H1 (cell line): Measurements from ENCODE around the gene KIAA0930. TPM values are rescaled to one million over a fixed set of nuclear protein-coding genes. Genes with fewer than 3 reads are reported as not detected.

Experiments
- CTCF ChIA-PET: fragments of 300-600 bp; sonication (Branson Sonifier 250); formaldehyde crosslinking; loops from one replicate; lab custom pipeline; 2021; ENCODE audit not compliant: partially characterized antibody; lab: Charles Lee
- POLR2A ChIA-PET: fragments of 300-600 bp; sonication (Branson Sonifier 250); formaldehyde crosslinking; loops from one replicate; lab custom pipeline; 2021; ENCODE audit warnings: inconsistent platforms; ENCODE audit not compliant: partially characterized antibody; lab: Charles Lee
- DNase-seq, 2 experiments: peaks; one replicate each; pipeline versions ENCODE4 v3.0.0 to v3.0.0-alpha.2; 2010 to 2022; ENCODE audit warnings: low spot score in 2 of 2, low read depth in 1 of 2, mixed read lengths in 1 of 2
- FAIRE-seq: peaks from 2 replicates; lab custom pipeline; 2011; peaks lifted over from hg19 to GRCh38; lab: Jason Lieb, UNC
- H2AFZ ChIP-seq: 2 replicates; pipeline ENCODE4 v1.8.1; 2012; ENCODE audit warnings: low read length, inconsistent platforms
- H2AK5ac ChIP-seq: 2 replicates; pipeline ENCODE4 v1.6.1; 2013; ENCODE audit warnings: low read depth, low read length
- H2BK120ac ChIP-seq: replicated peaks from 2 replicates; pipeline ENCODE3; 2013; ENCODE audit warnings: low read depth, low read length, inconsistent platforms
- H2BK12ac ChIP-seq: 2 replicates; pipeline ENCODE4 v1.6.1; 2013; ENCODE audit warnings: low read depth, low read length
- H2BK15ac ChIP-seq: 2 replicates; pipeline ENCODE4 v1.6.1; 2013; ENCODE audit warnings: low read length
- H2BK20ac ChIP-seq: 2 replicates; pipeline ENCODE4 v1.6.1; 2013; ENCODE audit warnings: low read length
- H2BK5ac ChIP-seq: 2 replicates; pipeline ENCODE4 v1.6.1; 2013; ENCODE audit warnings: low read depth, low read length
- H3K14ac ChIP-seq: 2 replicates; pipeline ENCODE4 v1.6.1; 2013; ENCODE audit warnings: inconsistent platforms; ENCODE audit not compliant: insufficient read length
- H3K18ac ChIP-seq: 2 replicates; pipeline ENCODE4 v1.6.1; 2013; ENCODE audit warnings: low read length; ENCODE audit errors: extremely low read depth
- H3K23ac ChIP-seq: 2 replicates; pipeline ENCODE4 v1.6.1; 2013; ENCODE audit warnings: inconsistent platforms; ENCODE audit not compliant: insufficient read length
- H3K23me2 ChIP-seq: 2 replicates; pipeline ENCODE4 v1.6.1; 2013; ENCODE audit warnings: low read depth, low read length
- H3K27ac ChIP-seq: 2 replicates; pipeline ENCODE4 v1.6.1; 2011; ENCODE audit warnings: low read depth, low read length, inconsistent platforms
- H3K27me3 ChIP-seq, 4 experiments: replicated peaks in 1 of 4; 1 replicate in 1 of 4; 2 replicates in 3 of 4; pipeline versions ENCODE4 v1.6.1 to v1.8.1; 2011 to 2013; ENCODE audit warnings: low read length in 3 of 4, mild to moderate bottlenecking in 3 of 4, inconsistent platforms in 2 of 4, mixed read lengths in 2 of 4, moderate library complexity in 1 of 4; ENCODE audit not compliant: control insufficient read depth in 3 of 4, insufficient read depth in 3 of 4; ENCODE audit errors: extremely low read depth in 1 of 4
- H3K36me3 ChIP-seq, 4 experiments: 2 replicates each; pipeline versions ENCODE4 v1.6.1 to v1.8.1; 2011 to 2013; ENCODE audit warnings: mild to moderate bottlenecking in 4 of 4, low read length in 3 of 4, moderate library complexity in 2 of 4, control low read depth in 1 of 4, inconsistent platforms in 1 of 4; ENCODE audit not compliant: insufficient read depth in 4 of 4, control insufficient read depth in 2 of 4
- H3K4ac ChIP-seq: replicated peaks from 2 replicates; pipeline ENCODE3; 2013; ENCODE audit warnings: low read length, low read depth, mixed read lengths, inconsistent platforms; ENCODE audit not compliant: insufficient read length
- H3K4me1 ChIP-seq, 4 experiments: replicated peaks in 1 of 4; 1 replicate in 1 of 4; 2 replicates in 3 of 4; pipeline versions ENCODE4 v1.6.1 to v1.8.1; 2011 to 2013; ENCODE audit warnings: low read length in 3 of 4, inconsistent platforms in 2 of 4, mixed read lengths in 1 of 4; ENCODE audit not compliant: insufficient read depth in 4 of 4, control insufficient read depth in 3 of 4
- H3K4me2 ChIP-seq, 2 experiments: 2 replicates each; pipeline versions ENCODE4 v1.6.1 to v1.8.1; 2011 to 2013; ENCODE audit warnings: low read depth in 2 of 2, low read length in 2 of 2, control low read depth in 1 of 2, inconsistent platforms in 1 of 2, mild to moderate bottlenecking in 1 of 2; ENCODE audit not compliant: insufficient read depth in 1 of 2
- H3K4me3 ChIP-seq, 4 experiments: fragments of 200-600, 300-600 bp in 1 of 4; sonication (generic), shearing (Covaris generic), sonication (Bioruptor Twin) in 1 of 4; 2 replicates each; pipeline versions ENCODE4 v1.5.1 to v1.8.1; 2011 to 2016; ENCODE audit warnings: low read length in 4 of 4, low read depth in 3 of 4, control low read depth in 2 of 4, inconsistent platforms in 2 of 4, mild to moderate bottlenecking in 2 of 4, mixed read lengths in 1 of 4, moderate library complexity in 1 of 4; ENCODE audit not compliant: insufficient read depth in 2 of 4; ENCODE audit errors: extremely low read depth in 1 of 4
- H3K56ac ChIP-seq: replicated peaks from 2 replicates; pipeline ENCODE3; 2013; ENCODE audit warnings: low read depth, mild to moderate bottlenecking, mixed read lengths, low read length, inconsistent platforms; ENCODE audit not compliant: insufficient read length
- H3K79me1 ChIP-seq: 2 replicates; pipeline ENCODE4 v1.6.1; 2013; ENCODE audit warnings: low read depth, low read length, control low read depth
- H3K79me2 ChIP-seq, 2 experiments: 2 replicates each; pipeline versions ENCODE4 v1.6.1 to v1.8.1; 2012 to 2013; ENCODE audit warnings: low read length in 2 of 2, mild to moderate bottlenecking in 2 of 2, inconsistent platforms in 1 of 2; ENCODE audit not compliant: insufficient read depth in 2 of 2, control insufficient read depth in 1 of 2
- H3K9ac ChIP-seq, 4 experiments: replicated peaks in 1 of 4; 1 replicate in 1 of 4; 2 replicates in 3 of 4; pipeline versions ENCODE4 v1.6.1 to v1.8.1; 2011 to 2013; ENCODE audit warnings: low read depth in 3 of 4, low read length in 3 of 4, control low read depth in 2 of 4, mild to moderate bottlenecking in 2 of 4, moderate library complexity in 2 of 4, inconsistent platforms in 1 of 4; ENCODE audit errors: extremely low read depth in 1 of 4
- H3K9me3 ChIP-seq, 2 experiments: 2 replicates each; pipeline versions ENCODE4 v1.6.1 to v1.8.1; 2012 to 2013; ENCODE audit warnings: mild to moderate bottlenecking in 2 of 2, moderate library complexity in 2 of 2, control low read depth in 1 of 2, inconsistent platforms in 1 of 2, low read depth in 1 of 2, low read length in 1 of 2, mixed read lengths in 1 of 2; ENCODE audit not compliant: insufficient read depth in 2 of 2
- H4K20me1 ChIP-seq, 2 experiments: replicated peaks in 1 of 2; 2 replicates each; pipeline versions ENCODE3 to v1.8.1; 2011 to 2013; ENCODE audit warnings: inconsistent platforms in 2 of 2, low read length in 2 of 2, mild to moderate bottlenecking in 1 of 2; ENCODE audit not compliant: insufficient read depth in 2 of 2, control insufficient read depth in 1 of 2
- H4K5ac ChIP-seq: 2 replicates; pipeline ENCODE4 v1.6.1; 2013; ENCODE audit warnings: low read length, low read depth, mixed read lengths, inconsistent platforms; ENCODE audit not compliant: insufficient read length
- H4K8ac ChIP-seq: 2 replicates; pipeline ENCODE4 v1.8.0; 2013; ENCODE audit warnings: mild to moderate bottlenecking, moderate library complexity, low read length, inconsistent platforms; ENCODE audit not compliant: insufficient read depth; ENCODE audit errors: extremely low read depth
- H4K91ac ChIP-seq: replicated peaks from 2 replicates; pipeline ENCODE3; 2013; ENCODE audit warnings: low read length, mixed read lengths, inconsistent platforms; ENCODE audit not compliant: insufficient read length
- BACH1 ChIP-seq: IDR thresholded peaks from 2 replicates; pipeline ENCODE4 v1.6.1; 2012; ENCODE audit warnings: low read length, improper control_type of control experiment
- SAP30 ChIP-seq: fragments of 300-600 bp; sonication (generic); IDR thresholded peaks from 2 replicates; pipeline ENCODE4 v1.7.1; 2012; ENCODE audit warnings: low read length, moderate library complexity, mild to moderate bottlenecking, inconsistent platforms; ENCODE audit not compliant: insufficient read depth, insufficient replicate concordance
- WGBS, 2 experiments: shearing (Covaris generic) in 1 of 2; methylation state at CpG; one replicate each; pipeline versions ENCODE4 v1.1.6 to v1.1.7; 2013 to 2015; ENCODE audit warnings: low lambda C conversion rate in 2 of 2, mixed read lengths in 2 of 2, inconsistent platforms in 1 of 2, low coverage in 1 of 2, missing lambda C conversion rate in 1 of 2; ENCODE audit not compliant: insufficient replicate concordance in 2 of 2, insufficient coverage in 1 of 2, insufficient read length in 1 of 2; ENCODE audit errors: extremely low coverage in 1 of 2, missing lambda C conversion rate in 1 of 2; 5-methylcytosine and 5-hydroxymethylcytosine counted together
- polyA plus RNA-seq, 7 experiments: library from polyadenylated mRNA; depleted of rRNA in 3 of 7; stranded (reverse) in 5 of 7; unstranded in 2 of 7; fragments of >200 nt in 5 of 7; fragments of 200-250 nt in 2 of 7; gene quantifications; 1 replicate in 5 of 7; 2 replicates in 1 of 7; 4 replicates in 1 of 7; pipeline versions ENCODE4 v1.2.1 to v1.2.3, GENCODE V29; 2011 to 2013; ENCODE audit warnings: missing spikeins in 2 of 7, mixed read lengths in 2 of 7
- total RNA-seq: library from RNA; stranded (reverse); fragmentation: NEBNext Ultra II Directional; extraction: Animal tissue kit (Norgen Biotek cat#: 25700); gene quantifications from 2 replicates; pipeline ENCODE4 v1.2.1, GENCODE V29; 2021

Gene KIAA0930
- total and polyA plus RNA-seq, 2 of the 8 experiments (the other 6 are each of a cell fraction or from before 2014, with no cell fraction given) = 61.9 to 66.1 TPM

- H4K20me1 ChIP-seq = peaks cover 7 to 10% of the 10 kb centered on the region in 2 experiments
- H3K36me3 ChIP-seq = peaks cover 24 to 84% (median 57%) of the 10 kb centered on the region in 4 experiments
- no peak overlapping the region for H3K4ac ChIP-seq
- DNase-seq = no peak
- H3K27me3 ChIP-seq = no peaks in the 10 kb centered on the region
- CTCF ChIA-PET = no interaction called here
- H3K79me2 ChIP-seq = peaks cover 3 to 76% of the 10 kb centered on the region in 2 experiments; a peak in 2 of 4 replicates
- H4K91ac ChIP-seq = no peak overlapping the region
- FAIRE-seq = no peak
- H3K27ac ChIP-seq = no peak overlapping the region
- H3K18ac ChIP-seq = no peak overlapping the region
- no peak overlapping the region for H4K8ac ChIP-seq
- peaks cover 4% of the 10 kb centered on the region for H3K79me1 ChIP-seq
- POLR2A ChIA-PET = interaction anchor here (5.7 kb wide), 1 partner anchor 7 kb away, joined by 33 read pairs; the partner anchor contains the start of gene NUP50
- no peak overlapping the region for H2BK15ac ChIP-seq
- H3K4me1 ChIP-seq = no peaks in the 10 kb centered on the region
- no peak overlapping the region for H2AK5ac ChIP-seq
- no peak overlapping the region for H3K56ac ChIP-seq
- no peak overlapping the region for H4K5ac ChIP-seq
- H2BK12ac ChIP-seq = no peak overlapping the region
- no peak overlapping the region for H2BK5ac ChIP-seq
- no peak overlapping the region for H3K14ac ChIP-seq
- no peak overlapping the region for H2BK20ac ChIP-seq
- H2BK120ac ChIP-seq = no peak overlapping the region
- H3K23me2 ChIP-seq = no peaks in the 10 kb centered on the region
- no peak overlapping the region for H3K4me3 ChIP-seq
- no peak overlapping the region for H3K23ac ChIP-seq
- TF ChIP-seq BACH1 (no peak), SAP30 (no peak)
- TF ChIP-seq, all 59 proteins: peak for 0
- 87% methylated on average over 6 of the region's 6 CpGs; no CpG with 5 or more reads in 1 of the 2 experiments for WGBS, 2 experiments
- Histone ChIP-seq H3K9ac (no peak overlapping the region), H3K4me2 (no peak overlapping the region), H2AFZ (no peak overlapping the region), H3K9me3 (no peaks in the 10 kb centered on the region)
Observed at GRCh38 chr22:45171830-45172229, 68.9 kb downstream of the KIAA0930 start.
